Body of pancreas (tissue), 4 donors: Measurements from ENCODE around the gene SLC38A5. TPM values are rescaled to one million over a fixed set of nuclear protein-coding genes. Genes with fewer than 3 reads are reported as not detected.

Source experiments
- ATAC-seq: fragments of 150-250 bp; one replicate; pipeline ENCODE4 v1.9.1; 2016
- DNase-seq, 4 donors: peaks; one replicate each; pipeline ENCODE4 v3.0.0-alpha.2; 2019
- H3K27ac ChIP-seq, 4 donors: fragments of 200-600 bp; sonication (generic); 1 replicate in 3 of 4; 2 replicates in 1 of 4; pipeline versions ENCODE4 v1.5.1 to v1.6.1; 2016 to 2019; ENCODE audit warnings: mild to moderate bottlenecking in 1 of 4, mixed read lengths in 1 of 4, moderate library complexity in 1 of 4
- H3K27me3 ChIP-seq, 2 donors: fragments of 200-600 bp; sonication (generic); one replicate each; pipeline ENCODE4 v1.6.0; 2016; ENCODE audit warnings: mild to moderate bottlenecking in 1 of 2
- H3K36me3 ChIP-seq, 2 donors: fragments of 200-600 bp; sonication (generic); replicated peaks in 1 of 2; 2 replicates each; pipeline ENCODE4 v1.5.1; 2016; ENCODE audit warnings: low read depth in 2 of 2; ENCODE audit not compliant: insufficient read depth in 1 of 2
- H3K4me1 ChIP-seq: fragments of 200-600 bp; sonication (generic); one replicate; pipeline ENCODE4 v1.6.0; 2016
- H3K4me3 ChIP-seq, 2 donors: fragments of 200-600 bp; sonication (generic); 1 replicate in 1 of 2; 2 replicates in 1 of 2; pipeline ENCODE4 v1.5.1; 2016 to 2019
- H3K9me3 ChIP-seq, 3 donors: fragments of 200-600 bp; sonication (generic); 1 replicate in 2 of 3; 2 replicates in 1 of 3; pipeline ENCODE4 v1.5.1; 2016
- POLR2A ChIP-seq, 3 donors: fragments of 450-650 bp; IDR thresholded peaks; one replicate each; pipeline ENCODE4 v1.6.1; 2016; ENCODE audit warnings: antibody characterized with exemption in 3 of 3, mild to moderate bottlenecking in 2 of 3
- WGBS, 2 donors: methylation state at CpG; one replicate each; pipeline ENCODE4 v1.1.5; 2017; 5-methylcytosine and 5-hydroxymethylcytosine counted together
- intact Hi-C: fragments of 100-400 bp; cut with DNase I; formaldehyde crosslinking; loops from one replicate; pipeline ENCODE4 v1.15.1; 2023
- total RNA-seq, 2 donors: library from RNA; depleted of rRNA; stranded (reverse); fragments of >200 nt; gene quantifications; one replicate each; pipeline ENCODE4 v1.1.0, GENCODE V29; 2016
- TF ChIP-seq, protein P1 (sequence below), 7 experiments: fragments of 450-650 bp in 4 of 7; fragments of 200-600 bp in 3 of 7; sonication (generic) in 3 of 7; IDR thresholded peaks; one replicate each; pipeline ENCODE4 v1.5.1; 2016 to 2019; ENCODE audit warnings: antibody characterized with exemption in 7 of 7

The SLC38A5 gene
- total RNA-seq, 2 donors from 2014 or later: 83.8 to 166 TPM

DNA sequence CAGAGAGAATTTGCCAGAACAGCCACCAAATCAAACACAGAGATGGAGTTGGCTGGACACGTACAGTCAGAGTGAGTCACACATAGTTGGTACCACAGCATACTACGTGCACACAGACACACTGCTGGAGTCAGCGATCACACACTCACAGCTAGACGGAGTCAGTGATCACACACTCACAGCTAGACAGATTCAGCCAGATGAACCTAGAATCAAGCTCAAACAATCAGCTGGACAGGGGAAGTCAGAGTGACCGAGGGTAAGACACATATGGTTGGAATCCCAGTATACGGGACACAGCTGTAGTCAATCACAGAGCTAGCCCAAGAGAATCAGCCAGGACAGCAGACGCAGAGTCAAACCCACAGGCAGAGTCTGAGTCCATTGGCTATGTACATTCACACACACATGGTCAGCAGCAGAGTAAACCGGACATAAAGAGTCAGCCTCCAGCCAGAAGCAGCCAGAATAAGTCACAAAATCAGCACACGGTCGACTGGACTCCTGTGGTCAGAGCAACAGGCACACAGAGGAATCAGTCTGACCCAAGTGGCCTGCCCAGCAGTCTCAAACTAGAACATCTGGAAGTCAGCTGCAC lies 4.6 kb downstream of the SLC38A5 start:
- H3K4me3 ChIP-seq: peak overlapping the region in 1 of 2 donors; percentile 32
- no peaks in the 10 kb centered on the region for H3K36me3 ChIP-seq
- peak overlapping the region; percentile 17 to 77 (median 44) for H3K27ac ChIP-seq
- TF ChIP-seq, protein P1, sequence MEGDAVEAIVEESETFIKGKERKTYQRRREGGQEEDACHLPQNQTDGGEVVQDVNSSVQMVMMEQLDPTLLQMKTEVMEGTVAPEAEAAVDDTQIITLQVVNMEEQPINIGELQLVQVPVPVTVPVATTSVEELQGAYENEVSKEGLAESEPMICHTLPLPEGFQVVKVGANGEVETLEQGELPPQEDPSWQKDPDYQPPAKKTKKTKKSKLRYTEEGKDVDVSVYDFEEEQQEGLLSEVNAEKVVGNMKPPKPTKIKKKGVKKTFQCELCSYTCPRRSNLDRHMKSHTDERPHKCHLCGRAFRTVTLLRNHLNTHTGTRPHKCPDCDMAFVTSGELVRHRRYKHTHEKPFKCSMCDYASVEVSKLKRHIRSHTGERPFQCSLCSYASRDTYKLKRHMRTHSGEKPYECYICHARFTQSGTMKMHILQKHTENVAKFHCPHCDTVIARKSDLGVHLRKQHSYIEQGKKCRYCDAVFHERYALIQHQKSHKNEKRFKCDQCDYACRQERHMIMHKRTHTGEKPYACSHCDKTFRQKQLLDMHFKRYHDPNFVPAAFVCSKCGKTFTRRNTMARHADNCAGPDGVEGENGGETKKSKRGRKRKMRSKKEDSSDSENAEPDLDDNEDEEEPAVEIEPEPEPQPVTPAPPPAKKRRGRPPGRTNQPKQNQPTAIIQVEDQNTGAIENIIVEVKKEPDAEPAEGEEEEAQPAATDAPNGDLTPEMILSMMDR (IDR thresholded peaks at IDR 0.05): no peak
- peak; percentile 9 to 27 (median 14) for TF ChIP-seq POLR2A (IDR thresholded peaks at IDR 0.05)
- intact Hi-C loops: no loop called here
- no peaks in the 10 kb centered on the region for H3K27me3 ChIP-seq
- peak; percentile 22 for ATAC-seq
- peak in 2 of 4 donors; percentile 16 to 43 for DNase-seq
- H3K4me1 ChIP-seq: peaks cover 23% of the 10 kb centered on the region
- WGBS, 2 donors: 40% methylated on average over 1 to 10 of the region's 10 CpGs
- H3K9me3 ChIP-seq: no peaks in the 10 kb centered on the region

- no peak for TF ChIP-seq POLR2A (IDR thresholded peaks at IDR 0.05)
- TF ChIP-seq, protein P1 (IDR thresholded peaks at IDR 0.05): no peak
- ATAC-seq (no peak), DNase-seq (no peak)
- no peak overlapping the region for H3K4me3 ChIP-seq
- H3K27ac ChIP-seq: no peak overlapping the region
- H3K4me1 ChIP-seq: peaks cover 13% of the 10 kb centered on the region
- WGBS, 2 donors: 93% methylated on average over 3 of the region's 6 CpGs; no CpG with 5 or more reads in 1 of the 2 donors
- H3K27me3 ChIP-seq: no peaks in the 10 kb centered on the region
- H3K36me3 ChIP-seq: no peaks in the 10 kb centered on the region
- no peaks in the 10 kb centered on the region for H3K9me3 ChIP-seq
- intact Hi-C loops: no loop called here
These were observed 8.2 kb downstream of the SLC38A5 start for GRCh38 chrX:48461830-48462229.

DNA sequence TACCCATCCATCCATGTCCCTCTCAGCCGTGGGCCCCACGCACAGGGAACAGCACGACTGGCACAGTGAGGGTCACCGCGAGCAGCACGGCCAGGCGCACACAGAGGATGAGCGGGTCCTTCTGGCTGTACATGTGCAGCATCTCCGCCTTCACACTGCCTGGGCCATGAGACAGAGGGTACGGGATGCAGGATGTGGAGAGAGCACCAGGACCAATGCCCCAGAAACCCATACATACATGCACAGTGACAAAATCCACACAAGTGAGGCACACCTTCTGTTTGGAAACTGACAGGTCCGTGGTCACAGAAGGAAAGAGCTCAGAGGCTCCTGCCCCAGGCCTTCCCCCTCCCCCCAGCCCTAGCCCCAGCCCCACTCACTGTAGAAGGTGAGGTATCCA lies 9.5 kb downstream of the SLC38A5 start:
- intact Hi-C loops: no loop called here
- TF ChIP-seq POLR2A (IDR thresholded peaks at IDR 0.05): no peak
- TF ChIP-seq, protein P1 (IDR thresholded peaks at IDR 0.05): no peak
- H3K36me3 ChIP-seq: no peaks in the 10 kb centered on the region
- WGBS, 2 donors: 92 to 93% methylated on average over 5 to 9 of the region's 11 CpGs
- no peaks in the 10 kb centered on the region for H3K27me3 ChIP-seq
- DNase-seq (no peak), ATAC-seq (no peak)
- H3K9me3 ChIP-seq: no peaks in the 10 kb centered on the region
- H3K4me3 ChIP-seq: no peak overlapping the region
- no peak overlapping the region for H3K27ac ChIP-seq
- peaks cover 13% of the 10 kb centered on the region for H3K4me1 ChIP-seq

DNA sequence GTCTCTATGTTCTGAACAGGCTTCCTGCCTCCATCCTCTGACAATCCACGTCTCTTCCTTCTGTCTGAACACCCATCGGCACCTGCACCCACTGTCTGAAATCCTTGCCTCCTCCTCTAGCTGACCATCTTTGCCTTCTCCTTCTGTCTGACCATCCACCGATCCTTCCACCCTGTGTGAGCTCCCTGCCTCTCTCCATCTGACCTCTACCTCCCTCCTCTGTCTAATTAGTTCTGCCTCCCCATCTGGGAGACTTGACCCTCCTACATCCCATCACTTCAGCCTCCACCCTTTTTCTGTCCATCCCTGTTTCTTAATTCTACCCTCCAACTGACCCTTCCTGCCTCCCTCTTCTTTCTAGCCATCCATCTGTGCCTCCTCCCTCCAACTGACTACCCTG lies 10.0 kb downstream of the SLC38A5 start:
- no peak for DNase-seq
- Histone ChIP-seq H3K27ac (no peak overlapping the region), H3K27me3 (no peaks in the 10 kb centered on the region), H3K9me3 (no peaks in the 10 kb centered on the region), H3K4me1 (peaks cover 13% of the 10 kb centered on the region), H3K4me3 (no peak overlapping the region), H3K36me3 (no peaks in the 10 kb centered on the region)
- WGBS, 2 donors: 88 to 100% methylated on average over 2 to 3 of the region's 3 CpGs
- ATAC-seq: no peak
- TF ChIP-seq, protein P1 (IDR thresholded peaks at IDR 0.05): no peak
- TF ChIP-seq POLR2A (IDR thresholded peaks at IDR 0.05): no peak
- intact Hi-C loops: no loop called here

DNA sequence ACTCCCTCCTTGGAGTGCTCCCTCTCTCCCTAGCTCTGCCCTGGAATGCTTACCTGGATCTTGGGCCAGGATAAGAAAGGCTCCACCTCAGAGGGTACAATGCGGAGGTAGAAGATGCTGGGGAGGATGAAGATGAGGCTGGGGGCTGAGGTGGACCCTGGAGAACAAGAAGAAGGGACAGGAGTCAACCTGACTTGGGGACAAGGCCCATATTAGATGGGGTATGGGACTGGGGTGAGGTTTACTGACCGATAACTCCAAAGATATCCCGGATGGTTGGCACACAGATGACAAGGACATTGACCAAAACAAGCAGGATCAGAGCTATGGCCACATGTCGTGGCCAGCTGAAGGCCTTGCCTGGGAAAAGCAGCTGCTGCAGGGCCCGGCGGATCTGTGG lies 10.6 kb downstream of the SLC38A5 start:
- Histone ChIP-seq H3K36me3 (no peaks in the 10 kb centered on the region), H3K9me3 (no peaks in the 10 kb centered on the region), H3K4me1 (peaks cover 13% of the 10 kb centered on the region), H3K27ac (no peak overlapping the region), H3K27me3 (no peaks in the 10 kb centered on the region), H3K4me3 (no peak overlapping the region)
- no peak for ATAC-seq
- TF ChIP-seq, protein P1 (IDR thresholded peaks at IDR 0.05): no peak
- TF ChIP-seq POLR2A (IDR thresholded peaks at IDR 0.05): no peak
- 56 to 67% methylated on average over 3 to 6 of the region's 6 CpGs for WGBS, 2 donors
- no peak for DNase-seq
- intact Hi-C loops: no loop called here
